Neural progenitor cell (in vitro differentiated cells): ENCODE measurements around the gene RLN3.

Experiments
- EZH2 ChIP-seq: fragments of 200-600 bp; sonication (generic); IDR thresholded peaks from 2 replicates; pipeline ENCODE4 v1.6.1; 2017; ENCODE audit warnings: antibody characterized with exemption, mild to moderate bottlenecking, moderate library complexity
- TF ChIP-seq, protein P1 (sequence below): fragments of 200-600 bp; sonication (generic); IDR thresholded peaks from 2 replicates; pipeline ENCODE4 v1.5.1; 2017; ENCODE audit warnings: antibody characterized with exemption, mild to moderate bottlenecking

DNA sequence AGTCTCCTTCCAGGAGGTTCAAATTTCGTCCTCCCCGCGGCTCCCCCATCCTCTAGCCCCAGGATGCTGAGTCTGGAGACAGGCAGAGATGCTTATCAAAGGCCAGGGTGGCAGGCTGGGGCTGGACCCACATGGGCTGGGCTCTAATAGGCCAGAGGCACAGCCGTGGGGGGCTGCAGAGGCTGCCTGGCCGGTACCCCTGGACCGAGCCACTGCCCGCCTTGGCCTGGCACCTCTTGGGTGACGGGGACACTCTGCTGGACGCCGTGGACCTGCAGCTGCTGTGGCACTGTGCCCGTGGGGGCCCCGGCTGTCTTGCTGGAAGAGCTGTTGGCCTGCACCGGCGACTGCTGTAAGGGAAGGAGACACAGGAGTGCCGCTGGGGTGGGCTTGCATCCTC is 47.6 kb upstream of the RLN3 start:
- TF ChIP-seq, protein P1, sequence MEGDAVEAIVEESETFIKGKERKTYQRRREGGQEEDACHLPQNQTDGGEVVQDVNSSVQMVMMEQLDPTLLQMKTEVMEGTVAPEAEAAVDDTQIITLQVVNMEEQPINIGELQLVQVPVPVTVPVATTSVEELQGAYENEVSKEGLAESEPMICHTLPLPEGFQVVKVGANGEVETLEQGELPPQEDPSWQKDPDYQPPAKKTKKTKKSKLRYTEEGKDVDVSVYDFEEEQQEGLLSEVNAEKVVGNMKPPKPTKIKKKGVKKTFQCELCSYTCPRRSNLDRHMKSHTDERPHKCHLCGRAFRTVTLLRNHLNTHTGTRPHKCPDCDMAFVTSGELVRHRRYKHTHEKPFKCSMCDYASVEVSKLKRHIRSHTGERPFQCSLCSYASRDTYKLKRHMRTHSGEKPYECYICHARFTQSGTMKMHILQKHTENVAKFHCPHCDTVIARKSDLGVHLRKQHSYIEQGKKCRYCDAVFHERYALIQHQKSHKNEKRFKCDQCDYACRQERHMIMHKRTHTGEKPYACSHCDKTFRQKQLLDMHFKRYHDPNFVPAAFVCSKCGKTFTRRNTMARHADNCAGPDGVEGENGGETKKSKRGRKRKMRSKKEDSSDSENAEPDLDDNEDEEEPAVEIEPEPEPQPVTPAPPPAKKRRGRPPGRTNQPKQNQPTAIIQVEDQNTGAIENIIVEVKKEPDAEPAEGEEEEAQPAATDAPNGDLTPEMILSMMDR: no peak
- TF ChIP-seq EZH2: no peak
